ENCODE measurements around the gene MLXIP. TPM values are rescaled to one million over a fixed set of nuclear protein-coding genes. Genes with fewer than 3 reads are reported as not detected.

The MLXIP gene
- total RNA-seq, 1 experiment from 2014 or later, result 32.4 TPM

DNA sequence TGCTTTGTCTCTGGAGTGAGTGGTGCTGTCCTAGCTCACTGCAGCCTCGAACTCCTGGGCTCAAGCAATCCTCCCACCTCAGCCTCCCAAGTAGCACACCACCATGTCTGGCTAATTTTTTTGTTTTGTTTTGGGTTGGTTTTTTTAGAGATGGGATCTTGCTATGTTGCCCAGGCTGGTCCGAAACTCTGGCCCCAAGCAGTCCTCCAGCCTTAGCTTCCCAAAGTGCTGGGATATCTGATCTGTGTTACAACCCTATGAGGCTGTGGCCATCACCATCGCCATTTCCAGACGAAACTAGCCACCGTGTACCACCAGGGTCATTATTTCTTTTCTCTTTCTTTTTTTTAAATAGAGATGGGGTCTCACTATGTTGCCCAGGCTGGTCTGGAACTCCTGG, 92.8 kb downstream of the MLXIP start:
- Mint-ChIP-seq H3K9me3 (no peaks in the 10 kb centered on the region), H3K4me1 (no peaks in the 10 kb centered on the region)
- no peaks in the 10 kb centered on the region for H3K79me2 ChIP-seq (ENCODE audit: insufficient read depth, low read length)

More for the DNA sequence above, 92.8 kb downstream of the MLXIP start:
- H3T11ph ChIP-seq (ENCODE audit: low read length), result no peak overlapping the region
- H2BK120ac ChIP-seq (ENCODE audit: low read depth, low read length, poor library complexity, severe bottlenecking), result no peak overlapping the region
- no CpG with 5 or more reads among the region's 5 CpGs for WGBS (ENCODE audit: extremely low coverage, insufficient read length, low lambda C conversion rate)
- H3K27me3 Mint-ChIP-seq (ENCODE audit: low read depth), result peaks cover 2% of the 10 kb centered on the region; the same call in 1 of the 2 replicates
- no peaks in the 10 kb centered on the region for H3K9me3 ChIP-seq (ENCODE audit: control insufficient read depth, low read depth, low read length)
- H3K79me1 ChIP-seq (ENCODE audit: insufficient read depth, low read depth, low read length, poor library complexity, severe bottlenecking), result no peaks in the 10 kb centered on the region
- H3K27ac ChIP-seq (ENCODE audit: insufficient read length, low read depth, low read length), result no peak overlapping the region
- TF ChIP-seq, protein P1, sequence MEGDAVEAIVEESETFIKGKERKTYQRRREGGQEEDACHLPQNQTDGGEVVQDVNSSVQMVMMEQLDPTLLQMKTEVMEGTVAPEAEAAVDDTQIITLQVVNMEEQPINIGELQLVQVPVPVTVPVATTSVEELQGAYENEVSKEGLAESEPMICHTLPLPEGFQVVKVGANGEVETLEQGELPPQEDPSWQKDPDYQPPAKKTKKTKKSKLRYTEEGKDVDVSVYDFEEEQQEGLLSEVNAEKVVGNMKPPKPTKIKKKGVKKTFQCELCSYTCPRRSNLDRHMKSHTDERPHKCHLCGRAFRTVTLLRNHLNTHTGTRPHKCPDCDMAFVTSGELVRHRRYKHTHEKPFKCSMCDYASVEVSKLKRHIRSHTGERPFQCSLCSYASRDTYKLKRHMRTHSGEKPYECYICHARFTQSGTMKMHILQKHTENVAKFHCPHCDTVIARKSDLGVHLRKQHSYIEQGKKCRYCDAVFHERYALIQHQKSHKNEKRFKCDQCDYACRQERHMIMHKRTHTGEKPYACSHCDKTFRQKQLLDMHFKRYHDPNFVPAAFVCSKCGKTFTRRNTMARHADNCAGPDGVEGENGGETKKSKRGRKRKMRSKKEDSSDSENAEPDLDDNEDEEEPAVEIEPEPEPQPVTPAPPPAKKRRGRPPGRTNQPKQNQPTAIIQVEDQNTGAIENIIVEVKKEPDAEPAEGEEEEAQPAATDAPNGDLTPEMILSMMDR (conservative IDR thresholded peaks at IDR 0.05), result no peak
- H3K14ac ChIP-seq (ENCODE audit: insufficient read depth, low read length), result no peak overlapping the region
- no peak overlapping the region for H3K23ac ChIP-seq (ENCODE audit: insufficient read length, low read depth, low read length)
- no peak overlapping the region for H2BK5ac ChIP-seq (ENCODE audit: insufficient read length, low read length)
- H3K4me3 Mint-ChIP-seq, result no peak overlapping the region
- H2BK20ac ChIP-seq (ENCODE audit: low read depth, low read length, poor library complexity, severe bottlenecking), result no peak overlapping the region
- no peak overlapping the region for H2AFZ ChIP-seq (ENCODE audit: low read length)
- no peak overlapping the region for H3K9ac ChIP-seq (ENCODE audit: extremely low read depth, insufficient read length, low read length)
- no peaks in the 10 kb centered on the region for H3K36me3 Mint-ChIP-seq (ENCODE audit: insufficient read depth in 1 of 3, low read depth in 3 of 3)
- no peak overlapping the region for H4K91ac ChIP-seq (ENCODE audit: insufficient read length, low read depth, low read length)
- no peak overlapping the region for H4K5ac ChIP-seq (ENCODE audit: insufficient read length, low read depth, low read length)
- H3K27me3 ChIP-seq (ENCODE audit: insufficient read depth, low read length), result no peaks in the 10 kb centered on the region
- no peak overlapping the region for H3K4me2 ChIP-seq (ENCODE audit: insufficient read depth, insufficient read length, low read length)
- no peak for DNase-seq
- H3K4ac ChIP-seq (ENCODE audit: low read depth, low read length), result no peak overlapping the region
- H3K18ac ChIP-seq (ENCODE audit: insufficient read length, low read depth, low read length), result no peak overlapping the region
- H2AK5ac ChIP-seq (ENCODE audit: insufficient read length, low read length), result no peak overlapping the region
- no peak overlapping the region for H3K27ac Mint-ChIP-seq
- H3K56ac ChIP-seq (ENCODE audit: insufficient read length, low read depth, low read length), result no peak overlapping the region
- no peaks in the 10 kb centered on the region for H3K4me1 ChIP-seq (ENCODE audit: insufficient read depth, low read length)
- H2BK15ac ChIP-seq (ENCODE audit: low read depth, low read length), result no peak overlapping the region
- no peaks in the 10 kb centered on the region for H3K23me2 ChIP-seq (ENCODE audit: insufficient read length, low read depth, low read length, poor library complexity, severe bottlenecking)
- H4K8ac ChIP-seq (replicated peaks; ENCODE audit: insufficient read length, low read depth, low read length), result no peak overlapping the region
- H2BK12ac ChIP-seq (ENCODE audit: insufficient read length, low read depth, low read length), result no peak overlapping the region
- H4K20me1 ChIP-seq (ENCODE audit: control insufficient read depth, insufficient read depth, insufficient read length), result no peaks in the 10 kb centered on the region

All from H9 (cell line).